GM21717 (cell line): ENCODE data around the gene PREP.
"Not testable (repeated sequence)": the region's sequence is repeated elsewhere in the genome, so short reads cannot be mapped to it uniquely, and the experiment has no call there.

ENCODE experiments used
- ATAC-seq: cut with Tn5 transposase; IDR thresholded peaks from one replicate; pipeline ENCODE4 v1.9.1; 2021; ENCODE audit warnings: mild to moderate bottlenecking, moderate library complexity; ENCODE audit not compliant: unreplicated experiment

PREP gene

DNA sequence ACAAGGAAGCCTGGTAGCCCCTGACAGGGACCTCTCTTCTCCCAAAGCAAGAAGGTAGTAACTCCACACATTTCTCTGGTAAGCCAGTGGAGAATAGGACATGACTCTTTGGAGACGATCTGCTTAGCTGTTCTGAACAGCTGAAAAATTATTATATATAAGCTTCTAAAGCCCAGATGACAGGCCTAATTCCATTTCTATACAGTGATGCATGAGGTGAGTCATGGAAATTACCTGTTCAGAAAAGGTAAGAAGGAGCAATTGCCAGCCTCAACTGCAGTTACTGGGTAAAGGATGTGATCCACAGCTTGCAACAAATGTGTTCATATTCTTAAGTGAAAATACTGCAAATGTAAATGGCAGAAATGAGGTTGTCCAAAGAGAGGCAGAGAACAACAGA is 54.0 kb downstream of the PREP start:
- ATAC-seq: no peak

DNA sequence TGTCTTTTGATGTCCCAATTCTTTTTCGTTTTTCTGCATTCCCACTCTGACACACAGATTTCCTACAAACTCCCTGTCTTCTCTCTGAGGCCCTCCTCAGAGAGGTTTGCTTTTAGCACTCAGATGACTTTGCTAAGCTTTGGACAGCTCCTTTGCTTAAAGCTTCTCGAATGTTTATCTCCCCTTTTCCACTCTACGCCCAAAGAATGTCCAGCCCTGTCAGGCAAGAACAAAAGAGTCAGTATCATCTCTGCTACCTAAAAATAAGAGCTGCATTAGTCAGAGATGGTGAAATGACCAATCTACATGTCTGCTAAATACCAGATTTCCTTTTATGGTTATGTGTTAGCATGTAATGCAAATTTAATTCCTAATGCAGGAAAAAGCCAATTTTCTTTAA is 56.8 kb downstream of the PREP start:
- no peak for ATAC-seq

DNA sequence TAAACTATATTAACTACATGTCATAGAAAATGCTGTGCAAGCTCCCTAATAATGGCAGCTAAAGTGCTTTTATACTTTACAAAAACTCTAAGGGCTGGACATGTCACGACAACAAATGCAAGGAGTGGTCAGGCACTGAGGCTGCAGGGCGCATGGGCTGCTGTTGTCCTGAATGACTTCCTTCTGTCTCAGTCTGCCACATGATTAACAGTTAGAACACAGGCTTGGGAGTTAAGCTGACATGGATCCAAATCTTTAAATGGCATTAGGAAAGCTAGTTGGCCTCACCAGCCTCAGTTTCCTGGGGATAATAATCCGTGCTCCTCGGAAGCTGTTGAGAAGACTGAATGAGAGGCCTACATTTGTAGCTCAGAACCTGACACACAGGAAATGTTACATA is 57.4 kb downstream of the PREP start:
- no peak for ATAC-seq

DNA sequence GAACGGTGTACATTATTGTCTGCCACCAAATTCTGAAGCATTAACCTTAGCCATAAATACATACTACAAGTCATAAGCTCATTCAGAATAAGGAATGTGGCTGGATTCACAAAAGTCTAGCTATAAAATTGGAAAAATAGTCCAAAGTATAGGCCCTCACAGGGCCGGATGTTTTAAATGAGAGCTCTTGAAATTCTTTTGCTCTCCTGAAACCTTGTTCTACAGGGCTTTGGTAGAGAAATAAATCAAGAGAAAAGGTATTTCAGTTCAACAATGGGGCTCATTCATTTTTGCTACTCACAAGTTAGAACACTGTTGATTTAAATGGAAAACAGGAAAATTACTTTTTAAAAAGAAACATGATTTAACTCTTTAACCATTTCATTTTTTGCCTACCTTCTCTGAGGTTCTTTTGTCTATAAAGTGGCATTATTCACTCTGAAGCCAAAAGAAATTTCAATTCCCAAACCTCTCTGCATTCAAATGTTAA is 58.0 kb downstream of the PREP start:
- ATAC-seq: no peak

GRCh38 chr6:105338350-105338983 is 64.4 kb downstream of the PREP start:
- ATAC-seq: not testable (repeated sequence)

- no peak for ATAC-seq
Observed at GRCh38 chr6:105336986-105337385, 65.9 kb downstream of the PREP start.

- no peak for ATAC-seq
Observed at GRCh38 chr6:105332576-105332975, 70.3 kb downstream of the PREP start.

GRCh38 chr6:105331927-105332326 is 71.0 kb downstream of the PREP start:
- ATAC-seq: no peak

- ATAC-seq: no peak
Observed at GRCh38 chr6:105330913-105331312, 72.0 kb downstream of the PREP start.

DNA sequence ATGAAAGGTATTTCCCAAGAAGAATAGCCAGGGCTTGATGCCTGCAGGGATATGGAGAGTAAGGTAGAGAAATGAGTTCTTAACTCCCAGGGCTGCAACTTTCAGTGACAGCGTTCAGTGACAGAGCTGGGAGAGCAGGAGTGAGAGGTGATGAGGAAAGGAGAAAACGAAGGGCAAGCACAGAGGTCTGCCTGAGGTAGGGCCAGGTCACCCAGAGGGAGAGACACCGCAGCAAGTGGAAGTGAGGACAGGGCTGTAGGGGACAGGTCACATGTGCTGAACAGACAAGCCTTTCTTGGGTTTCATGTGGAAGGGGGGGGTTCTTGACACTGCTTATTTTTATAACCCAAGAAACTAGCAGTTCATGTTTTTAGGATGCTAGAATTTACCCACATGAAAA is 72.5 kb downstream of the PREP start:
- no peak for ATAC-seq

DNA sequence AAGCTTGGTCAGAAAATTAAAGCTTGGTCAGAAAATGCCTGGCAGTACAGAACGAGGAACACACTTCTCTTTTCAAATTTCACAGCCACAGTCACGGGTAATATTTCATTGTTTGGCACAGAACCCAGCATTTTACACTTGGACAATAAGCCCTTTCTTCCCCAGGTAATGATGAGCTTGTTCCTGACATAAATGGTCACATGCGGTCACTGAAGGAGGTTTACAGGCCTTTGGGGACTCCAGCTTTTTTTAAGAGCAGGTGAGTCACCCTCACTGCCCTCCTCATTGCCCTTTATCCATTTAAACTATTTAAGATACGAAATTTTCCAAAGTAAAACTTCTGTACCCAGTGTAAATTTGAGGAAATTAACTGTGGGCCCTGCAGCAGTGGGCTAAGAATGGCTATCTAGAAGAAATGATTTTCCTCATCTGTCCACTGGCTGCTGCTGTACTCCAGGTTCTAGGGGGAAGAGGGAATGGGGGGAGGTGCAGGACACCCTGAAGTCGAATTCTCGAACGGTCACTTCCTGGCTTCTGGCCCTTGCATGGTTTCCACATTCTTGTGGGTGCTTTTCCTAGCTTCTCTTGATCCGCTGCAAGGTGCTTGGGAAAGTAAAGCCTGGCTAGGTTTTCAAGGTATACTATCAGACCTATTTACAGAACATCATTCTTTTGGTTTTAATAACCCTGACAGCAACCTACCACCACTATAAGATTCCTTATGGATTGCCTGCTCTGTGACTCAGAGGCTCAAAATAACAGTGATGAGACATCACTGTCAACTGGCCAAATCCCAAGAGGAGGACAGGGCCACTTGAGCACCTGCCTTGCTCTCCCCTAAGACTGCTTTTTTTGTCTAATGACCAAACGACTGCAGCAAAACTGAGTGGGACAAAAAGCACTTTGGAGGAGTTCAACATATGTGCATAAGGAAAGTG is 75.8 kb downstream of the PREP start:
- no peak for ATAC-seq

GRCh38 chr6:105326216-105326615 is 76.7 kb downstream of the PREP start:
- ATAC-seq: no peak

DNA sequence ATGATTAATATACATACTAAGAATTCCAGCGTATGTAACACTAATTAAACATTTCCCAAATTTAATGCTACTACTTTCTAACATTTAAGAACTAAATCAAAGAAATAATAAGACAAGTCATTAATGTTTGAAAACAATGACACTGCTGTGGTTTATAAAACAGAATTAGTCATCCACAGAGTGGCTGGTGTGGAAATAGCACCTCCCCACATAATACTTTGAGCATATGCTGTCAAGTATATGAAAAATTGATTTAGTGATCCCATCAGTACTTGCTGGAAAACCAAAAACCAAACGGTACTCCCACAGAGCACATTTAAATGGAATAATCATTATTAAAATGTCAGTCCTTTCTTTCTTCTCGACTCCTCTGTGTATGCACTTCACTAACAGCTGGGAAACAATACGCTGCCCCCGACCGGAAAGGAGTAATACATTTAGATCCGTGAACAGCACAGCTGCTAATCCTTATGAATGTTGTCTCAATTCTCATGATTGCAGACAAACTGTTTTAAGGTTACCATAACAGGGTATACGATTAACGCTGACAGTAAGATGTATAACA is 78.4 kb downstream of the PREP start:
- ATAC-seq: no peak

- no peak for ATAC-seq
Observed at GRCh38 chr6:105322499-105323225, 80.2 kb downstream of the PREP start.

GRCh38 chr6:105321728-105322127 is 81.2 kb downstream of the PREP start:
- ATAC-seq: no peak

DNA sequence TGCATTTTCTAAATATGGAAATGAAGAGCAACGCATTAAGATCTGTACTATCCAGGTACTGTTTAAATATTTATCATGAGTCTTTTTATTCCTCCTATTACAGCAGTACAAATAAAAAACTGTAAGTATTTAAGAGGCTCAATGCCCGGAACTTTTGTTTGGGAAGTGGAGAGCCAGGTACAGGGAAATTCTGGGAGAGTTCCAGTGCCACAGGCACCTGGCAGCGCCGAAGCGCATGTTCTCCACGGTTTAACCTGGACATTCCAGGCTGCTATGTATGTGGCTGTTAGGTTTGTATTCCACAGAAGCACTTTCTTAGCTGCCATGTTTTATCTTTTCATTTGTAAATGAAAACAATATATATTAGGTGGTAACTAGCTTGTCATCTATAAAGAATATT is 81.7 kb downstream of the PREP start:
- ATAC-seq: no peak

GRCh38 chr6:105320765-105321164 is 82.1 kb downstream of the PREP start:
- ATAC-seq: no peak

- ATAC-seq: no peak
Observed at GRCh38 chr6:105320271-105320670, 82.6 kb downstream of the PREP start.

DNA sequence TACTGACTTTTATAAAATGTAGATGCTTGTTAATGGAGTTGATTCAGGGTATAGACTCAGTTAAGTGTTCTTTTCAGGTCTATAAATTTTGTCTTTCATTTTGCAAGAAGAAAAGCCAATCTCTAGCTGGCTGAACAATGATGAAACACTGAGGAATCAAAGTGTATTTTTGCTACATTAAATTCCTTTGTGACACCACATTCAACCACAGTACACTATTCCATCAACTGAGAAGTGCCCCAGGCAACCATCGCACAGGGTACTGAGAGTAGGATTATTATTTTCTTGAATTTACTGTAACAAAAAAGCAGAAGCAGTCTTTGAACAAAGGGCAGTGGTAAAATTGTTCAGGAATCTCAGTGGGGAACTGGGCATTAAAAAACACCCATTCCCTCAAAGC is 83.6 kb downstream of the PREP start:
- no peak for ATAC-seq

GRCh38 chr6:105318660-105319059 is 84.2 kb downstream of the PREP start:
- ATAC-seq: no peak
